ENCODE data around the gene STAB2.
"Not testable (repeated sequence)": the region's sequence is repeated elsewhere in the genome, so short reads cannot be mapped to it uniquely, and the experiment has no call there.

Gene STAB2

DNA sequence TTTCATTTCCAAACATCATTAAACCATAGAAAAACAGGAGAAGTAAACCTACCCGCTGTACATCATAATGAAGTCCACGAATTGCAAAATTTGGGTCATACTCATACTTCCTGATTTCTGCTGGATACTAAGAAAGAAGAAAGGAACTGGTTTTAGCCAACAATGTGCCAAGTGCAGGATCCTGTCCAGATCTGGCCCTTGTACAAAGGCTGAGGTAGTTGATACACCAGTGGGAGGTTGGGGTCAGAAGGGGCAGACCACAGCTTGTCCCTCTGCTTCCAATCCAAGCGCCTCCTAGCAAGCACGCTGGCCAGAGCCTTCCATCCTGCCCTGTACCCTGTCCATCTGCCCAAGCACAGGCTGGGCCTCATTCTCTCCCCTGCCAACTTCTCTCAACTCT, 219.7 kb downstream of the STAB2 start:
- DNase-seq (ENCODE audit: low read depth, low spot score) = no peak

GRCh38 chr12:103807561-103808238, 220.6 kb downstream of the STAB2 start:
- DNase-seq (ENCODE audit: low read depth, low spot score) = no peak

- no peak for DNase-seq (ENCODE audit: low read depth, low spot score)
These were observed 221.3 kb downstream of the STAB2 start for GRCh38 chr12:103808239-103808880.

DNA sequence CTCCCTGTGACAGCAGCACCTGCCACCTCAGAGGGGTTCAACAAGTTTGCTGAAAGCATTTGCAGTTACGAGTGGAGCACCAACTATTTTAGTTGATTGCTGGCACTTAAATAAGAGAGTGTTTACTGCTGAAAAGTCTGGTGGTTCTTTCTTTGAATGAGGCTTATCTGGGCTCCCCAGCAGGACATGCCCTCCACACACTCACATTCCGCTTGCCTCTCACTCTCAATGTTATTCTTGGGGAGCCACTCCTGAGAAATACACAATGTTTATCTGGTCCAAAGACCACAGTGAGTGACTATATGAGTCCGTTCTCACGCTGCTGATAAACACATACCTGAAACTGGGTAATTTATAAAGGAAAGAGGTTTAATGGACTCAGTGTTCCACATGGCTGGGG, 222.1 kb downstream of the STAB2 start:
- peak; percentile 63 for DNase-seq (ENCODE audit: low read depth, low spot score)

DNA sequence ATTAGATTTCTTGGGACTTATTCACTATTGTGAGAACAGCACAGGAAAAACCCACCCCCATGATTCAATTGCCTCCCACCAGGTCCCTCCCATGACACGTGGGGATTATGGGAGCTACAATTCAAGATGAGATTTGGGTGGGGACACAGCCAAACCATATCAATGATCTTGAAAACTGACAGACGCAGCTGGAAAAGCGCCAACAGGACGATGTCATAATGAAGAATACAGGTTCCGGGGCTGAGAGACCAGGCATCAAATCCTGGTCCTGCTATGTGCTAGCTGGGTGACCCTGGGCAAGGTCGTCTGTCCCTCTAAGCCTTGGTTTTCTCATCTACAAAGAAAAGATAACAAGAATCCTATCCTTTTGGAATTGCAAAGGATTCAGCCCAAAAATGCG, 222.6 kb downstream of the STAB2 start:
- DNase-seq (ENCODE audit: low read depth, low spot score) = not testable (repeated sequence)

GRCh38 chr12:103810111-103810510, 223.0 kb downstream of the STAB2 start:
- no peak for DNase-seq (ENCODE audit: low read depth, low spot score)

DNA sequence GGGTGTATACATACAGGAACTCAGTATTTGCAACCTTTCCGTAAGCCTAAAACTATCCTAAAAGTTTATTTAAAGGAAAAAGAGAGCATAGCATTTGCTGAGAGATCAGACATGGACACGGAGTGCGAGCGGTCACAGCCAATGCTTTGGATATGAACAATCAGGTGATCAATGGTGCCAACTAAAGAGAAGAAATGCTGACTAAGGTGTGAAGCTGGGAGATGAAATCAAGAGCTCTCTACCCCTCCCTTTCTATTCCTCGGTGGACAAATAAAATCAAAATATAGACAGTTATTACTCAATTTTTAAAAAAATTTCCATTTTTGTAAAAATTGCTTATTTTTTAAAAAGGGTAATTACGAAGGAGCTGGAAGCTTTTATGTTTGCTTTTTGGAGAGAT, 224.7 kb downstream of the STAB2 start:
- DNase-seq (ENCODE audit: low read depth, low spot score) = no peak

DNA sequence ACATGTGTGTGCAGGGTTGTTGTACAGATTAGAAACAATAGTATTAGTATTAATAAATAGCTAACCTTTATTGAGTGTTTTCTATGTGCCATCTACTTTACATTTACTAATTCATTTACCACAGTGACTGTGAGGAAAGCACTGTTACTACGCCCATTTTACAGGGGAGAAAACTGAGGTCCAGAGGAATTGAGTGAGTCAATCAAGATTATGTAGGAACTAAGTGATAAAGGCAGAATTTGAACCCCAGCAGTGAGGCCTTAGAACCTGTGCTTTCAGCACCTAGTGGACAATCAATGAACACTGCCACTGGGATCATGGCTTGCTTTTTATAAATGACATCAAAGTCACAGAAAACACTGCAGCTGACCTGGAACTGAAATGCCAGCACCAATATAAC, 225.7 kb downstream of the STAB2 start:
- DNase-seq (ENCODE audit: low read depth, low spot score) = no peak

DNA sequence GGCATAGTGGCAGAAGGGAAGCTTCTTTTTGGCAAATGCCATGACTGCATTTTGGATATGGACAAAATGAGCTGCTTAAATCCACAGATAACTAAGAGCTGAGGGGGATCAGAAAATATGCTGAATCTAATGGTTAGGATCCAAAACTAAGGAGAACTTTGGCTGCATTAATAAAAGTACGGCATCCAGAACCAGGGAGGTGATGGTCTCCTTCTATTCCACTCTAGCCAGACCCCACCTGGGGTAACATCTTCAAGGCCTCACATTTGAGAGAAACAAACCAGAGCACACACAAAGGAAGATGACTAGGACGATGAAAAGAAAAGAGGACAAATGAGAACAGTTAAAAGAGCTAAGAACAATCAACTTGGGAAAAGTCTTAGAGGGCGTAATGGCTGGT, 226.4 kb downstream of the STAB2 start:
- DNase-seq (ENCODE audit: low read depth, low spot score) = no peak

GRCh38 chr12:103813949-103814348, 226.9 kb downstream of the STAB2 start:
- no peak for DNase-seq (ENCODE audit: low read depth, low spot score)

- DNase-seq (ENCODE audit: low read depth, low spot score) = peak; percentile 52
These were observed 227.4 kb downstream of the STAB2 start for GRCh38 chr12:103814436-103814835.

All from astrocyte of the hippocampus (primary cell).